HCT116 (cell line): ENCODE data around the gene HSDL2. TPM values are rescaled to one million over a fixed set of nuclear protein-coding genes. Genes with fewer than 3 reads are reported as not detected.
"Not testable (repeated sequence)": the region's sequence is repeated elsewhere in the genome, so short reads cannot be mapped to it uniquely, and the experiment has no call there.

Source experiments
- ATAC-seq: fragments of 200-7000 bp; cut with Tn5 transposase; 2 replicates; pipeline ENCODE4 v1.9.1; 2020; ENCODE audit warnings: mild to moderate bottlenecking, moderate library complexity
- BruUV-seq: library from RNA; stranded (reverse); fragments of 400-500 nt; replicated peaks from 2 replicates; lab custom pipeline; 2021; lab: Mats Ljungman, UMichigan
- CTCF ChIA-PET: fragments of 300-600 bp; sonication (Branson Sonifier 250); formaldehyde crosslinking; loops from one replicate; lab custom pipeline; 2021; ENCODE audit warnings: antibody characterized with exemption; lab: Charles Lee
- POLR2A ChIA-PET: fragments of 300-600, 350-600 bp; sonication (Branson Sonifier 250); formaldehyde crosslinking; loops from one replicate; lab custom pipeline; 2021; ENCODE audit warnings: antibody characterized with exemption; lab: Charles Lee
- RAD21 ChIA-PET, 2 experiments: fragments of 300-600 bp; sonication (Branson Sonifier 250); formaldehyde crosslinking; loops; one replicate each; lab custom pipeline; 2023; ENCODE audit warnings: low total read pairs in 2 of 2; ENCODE audit not compliant: uncharacterized antibody in 2 of 2, unreplicated experiment in 2 of 2, low non-redundant PET in 1 of 2; lab: Charles Lee
- DNase-seq: peaks from one replicate; pipeline ENCODE4 v3.0.0-alpha.2; 2010; ENCODE audit warnings: low read depth, low spot score
- H2AFZ ChIP-seq: fragments of 200-600 bp; shearing (Covaris generic), sonication (generic); 2 replicates; pipeline ENCODE4 v1.6.1; 2017; ENCODE audit warnings: low read depth, mixed run types, mixed read lengths, antibody characterized with exemption, low read length; ENCODE audit not compliant: poor library complexity, severe bottlenecking
- H3K27ac ChIP-seq: 2 replicates; pipeline ENCODE4 v1.5.1; 2012; ENCODE audit warnings: low read depth, low read length
- H3K27me3 ChIP-seq: fragments of 200-600 bp; sonication (generic); 2 replicates; pipeline ENCODE4 v1.6.1; 2016; ENCODE audit warnings: mixed run types, low read length, mixed read lengths; ENCODE audit not compliant: insufficient read depth
- H3K36me3 ChIP-seq, 2 experiments: fragments of 200-500 bp in 1 of 2; fragments of 200-600 bp in 1 of 2; sonication (Bioruptor generic) in 1 of 2; sonication (generic) in 1 of 2; 2 replicates each; pipeline versions ENCODE4 v1.5.1 to v1.6.1; 2014 to 2016; ENCODE audit warnings: low read length in 2 of 2, inconsistent platforms in 1 of 2, mixed read lengths in 1 of 2, mixed run types in 1 of 2; ENCODE audit not compliant: insufficient read depth in 2 of 2, control insufficient read depth in 1 of 2
- H3K4me1 ChIP-seq, 2 experiments: fragments of 200-600 bp in 1 of 2; sonication (generic) in 1 of 2; 2 replicates each; pipeline versions ENCODE4 v1.5.1 to v1.6.1; 2012 to 2017; ENCODE audit warnings: low read length in 2 of 2, inconsistent platforms in 1 of 2, mild to moderate bottlenecking in 1 of 2, mixed read lengths in 1 of 2, mixed run types in 1 of 2, moderate library complexity in 1 of 2; ENCODE audit not compliant: insufficient read depth in 2 of 2, control insufficient read depth in 1 of 2
- H3K4me2 ChIP-seq: fragments of 200-600 bp; sonication (generic); 2 replicates; pipeline ENCODE4 v1.6.1; 2017; ENCODE audit warnings: mixed run types, low read length, mixed read lengths
- H3K4me3 ChIP-seq, 2 experiments: fragments of 200-600 bp in 1 of 2; sonication (generic) in 1 of 2; replicated peaks in 1 of 2; 2 replicates each; pipeline ENCODE4 v1.5.1; 2011 to 2016; ENCODE audit warnings: low read length in 2 of 2, control low read depth in 1 of 2, low read depth in 1 of 2, mild to moderate bottlenecking in 1 of 2, mixed read lengths in 1 of 2, mixed run types in 1 of 2
- H3K79me2 ChIP-seq: fragments of 200-600 bp; sonication (generic); 2 replicates; pipeline ENCODE4 v1.6.1; 2017; ENCODE audit warnings: mild to moderate bottlenecking, mixed run types, low read length, moderate library complexity, mixed read lengths; ENCODE audit not compliant: insufficient read depth
- H3K9ac ChIP-seq: fragments of 200-600 bp; sonication (generic); 2 replicates; pipeline ENCODE4 v1.6.1; 2016; ENCODE audit warnings: low read length, mixed read lengths
- H3K9me2 ChIP-seq: fragments of 200-600 bp; sonication (generic), shearing (Covaris generic); 2 replicates; pipeline ENCODE4 v1.6.1; 2017; ENCODE audit warnings: mixed run types, mild to moderate bottlenecking, moderate library complexity; ENCODE audit not compliant: insufficient read depth
- H3K9me3 ChIP-seq, 2 experiments: fragments of 200-500 bp in 1 of 2; fragments of 200-600 bp in 1 of 2; sonication (Bioruptor generic) in 1 of 2; sonication (generic) in 1 of 2; 2 replicates each; pipeline ENCODE4 v1.6.1; 2014 to 2017; ENCODE audit warnings: low read length in 2 of 2, mixed read lengths in 2 of 2, inconsistent platforms in 1 of 2, low read depth in 1 of 2, mild to moderate bottlenecking in 1 of 2, mixed run types in 1 of 2, moderate library complexity in 1 of 2; ENCODE audit not compliant: control insufficient read depth in 1 of 2, insufficient read depth in 1 of 2
- H4K20me1 ChIP-seq: fragments of 200-600 bp; sonication (generic), shearing (Covaris generic); 2 replicates; pipeline ENCODE4 v1.6.1; 2017; ENCODE audit warnings: mixed run types, mild to moderate bottlenecking, moderate library complexity; ENCODE audit not compliant: insufficient read depth
- ATF3 ChIP-seq: IDR thresholded peaks from 2 replicates; pipeline ENCODE4 v1.6.1; 2012
- CEBPB ChIP-seq: IDR thresholded peaks from 2 replicates; pipeline ENCODE4 v1.6.1; 2012; ENCODE audit warnings: low read depth
- ELF1 ChIP-seq: IDR thresholded peaks from 2 replicates; pipeline ENCODE4 v1.6.1; 2012; ENCODE audit warnings: low read depth, borderline replicate concordance
- EZH2phosphoT487 ChIP-seq: fragments of 200-600 bp; IDR thresholded peaks from 2 replicates; pipeline ENCODE4 v1.6.1; 2018; ENCODE audit warnings: antibody characterized with exemption, borderline replicate concordance
- FOSL1 ChIP-seq: IDR thresholded peaks from 2 replicates; pipeline ENCODE4 v1.6.1; 2012; ENCODE audit warnings: low read depth
- JUND ChIP-seq: IDR thresholded peaks from 2 replicates; pipeline ENCODE4 v1.6.1; 2012
- POLR2A ChIP-seq: IDR thresholded peaks from 2 replicates; pipeline ENCODE4 v1.7.0; 2011; ENCODE audit warnings: borderline replicate concordance; ENCODE audit not compliant: insufficient read depth, insufficient read length; ENCODE audit errors: extremely low read depth
- POLR2AphosphoS5 ChIP-seq: IDR thresholded peaks from 2 replicates; pipeline ENCODE4 v1.6.1; 2011; ENCODE audit warnings: mild to moderate bottlenecking, low read depth, low read length, moderate library complexity
- RAD21 ChIP-seq: IDR thresholded peaks from 2 replicates; pipeline ENCODE4 v1.6.1; 2012; ENCODE audit warnings: low read depth, mild to moderate bottlenecking
- SP1 ChIP-seq: IDR thresholded peaks from 2 replicates; pipeline ENCODE4 v1.6.1; 2012; ENCODE audit warnings: low read depth
- SRF ChIP-seq: IDR thresholded peaks from 2 replicates; pipeline ENCODE4 v1.6.1; 2012; ENCODE audit warnings: low read depth
- TCF7L2 ChIP-seq: IDR thresholded peaks from 2 replicates; pipeline ENCODE4 v1.7.0; 2011; ENCODE audit warnings: borderline replicate concordance, inconsistent platforms; ENCODE audit not compliant: insufficient read depth, insufficient read length; ENCODE audit errors: extremely low read depth
- ZFX ChIP-seq: fragments of 450-650 bp; IDR thresholded peaks from 2 replicates; pipeline ENCODE4 v1.6.1; 2017
- ZNF274 ChIP-seq: fragments of 200-500 bp; sonication (Bioruptor generic); IDR thresholded peaks from 2 replicates; pipeline ENCODE4 v1.6.1; 2014; ENCODE audit warnings: mild to moderate bottlenecking, low read depth, low read length, inconsistent platforms
- intact Hi-C: fragments of 100-400 bp; cut with micrococcal nuclease; formaldehyde crosslinking; loops from 2 replicates; pipeline ENCODE4 v1.10.0; 2022
- total RNA-seq: library from RNA; stranded (reverse); gene quantifications from one replicate; pipeline ENCODE4 v1.2.1, GENCODE V29; 2021; ENCODE audit not compliant: unreplicated experiment
- TF ChIP-seq, protein P1 (sequence below), 3 experiments: fragments of 200-600 bp in 1 of 3; sonication (generic) in 1 of 3; IDR thresholded peaks in 2 of 3; conservative IDR thresholded peaks in 1 of 3; 2 replicates each; pipeline ENCODE4 v1.5.1; 2012 to 2017; ENCODE audit warnings: low read depth in 2 of 3, low read length in 2 of 3, antibody characterized with exemption in 1 of 3, borderline replicate concordance in 1 of 3, control low read depth in 1 of 3, mild to moderate bottlenecking in 1 of 3, mixed read lengths in 1 of 3, mixed run types in 1 of 3, moderate library complexity in 1 of 3; ENCODE audit not compliant: insufficient read depth in 1 of 3
- TF ChIP-seq, protein P2 (sequence below): IDR thresholded peaks from 2 replicates; pipeline ENCODE4 v1.6.1; 2012; ENCODE audit warnings: low read depth

HSDL2 gene
- total RNA-seq, 1 experiment from 2014 or later = 33.9 TPM

DNA sequence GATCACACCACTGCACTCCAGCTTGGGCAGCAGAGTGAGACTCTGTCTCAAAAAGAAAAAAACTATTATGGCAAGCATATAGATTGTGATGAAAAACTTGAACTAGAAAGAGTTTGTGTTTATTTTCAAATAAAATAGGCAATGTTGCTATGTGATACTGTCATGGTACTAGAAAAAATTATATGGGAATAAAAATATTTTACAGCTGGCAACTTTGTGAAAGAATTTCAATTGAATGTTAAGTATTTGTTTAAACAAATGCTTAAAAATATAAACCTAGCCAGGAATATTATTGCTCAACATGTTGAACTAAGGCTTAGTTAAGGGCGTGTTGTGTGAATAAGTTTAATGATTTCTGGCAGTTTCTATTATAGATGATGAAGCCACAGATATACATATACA, 31.7 kb downstream of the HSDL2 start:
- H3K79me2 ChIP-seq = no peaks in the 10 kb centered on the region
- ChIA-PET RAD21 (no interaction called here), CTCF (no interaction called here), POLR2A (no interaction called here)
- DNase-seq (no peak), ATAC-seq (no peak)
- intact Hi-C loops = no loop called here
- H3K27me3 ChIP-seq = no peaks in the 10 kb centered on the region
- no peak overlapping the region for H3K27ac ChIP-seq
- BruUV-seq = no TSS peak
- no peak overlapping the region for H3K4me2 ChIP-seq
- no peaks in the 10 kb centered on the region for H4K20me1 ChIP-seq
- no peak overlapping the region for H3K9ac ChIP-seq
- no peaks in the 10 kb centered on the region for H3K4me1 ChIP-seq
- H3K9me3 ChIP-seq = no peaks in the 10 kb centered on the region
- no peak overlapping the region for H2AFZ ChIP-seq
- no peak overlapping the region for H3K4me3 ChIP-seq
- peaks cover 2 to 3% of the 10 kb centered on the region in 2 experiments; a peak in 2 of 4 replicates for H3K36me3 ChIP-seq
- no peaks in the 10 kb centered on the region for H3K9me2 ChIP-seq
- TF ChIP-seq JUND = no peak
- no peak for TF ChIP-seq TCF7L2
- no peak for TF ChIP-seq FOSL1
- no peak for TF ChIP-seq RAD21
- TF ChIP-seq ATF3 = no peak
- no peak for TF ChIP-seq ELF1
- TF ChIP-seq ZFX = no peak
- TF ChIP-seq ZNF274 = no peak
- TF ChIP-seq, protein P1, sequence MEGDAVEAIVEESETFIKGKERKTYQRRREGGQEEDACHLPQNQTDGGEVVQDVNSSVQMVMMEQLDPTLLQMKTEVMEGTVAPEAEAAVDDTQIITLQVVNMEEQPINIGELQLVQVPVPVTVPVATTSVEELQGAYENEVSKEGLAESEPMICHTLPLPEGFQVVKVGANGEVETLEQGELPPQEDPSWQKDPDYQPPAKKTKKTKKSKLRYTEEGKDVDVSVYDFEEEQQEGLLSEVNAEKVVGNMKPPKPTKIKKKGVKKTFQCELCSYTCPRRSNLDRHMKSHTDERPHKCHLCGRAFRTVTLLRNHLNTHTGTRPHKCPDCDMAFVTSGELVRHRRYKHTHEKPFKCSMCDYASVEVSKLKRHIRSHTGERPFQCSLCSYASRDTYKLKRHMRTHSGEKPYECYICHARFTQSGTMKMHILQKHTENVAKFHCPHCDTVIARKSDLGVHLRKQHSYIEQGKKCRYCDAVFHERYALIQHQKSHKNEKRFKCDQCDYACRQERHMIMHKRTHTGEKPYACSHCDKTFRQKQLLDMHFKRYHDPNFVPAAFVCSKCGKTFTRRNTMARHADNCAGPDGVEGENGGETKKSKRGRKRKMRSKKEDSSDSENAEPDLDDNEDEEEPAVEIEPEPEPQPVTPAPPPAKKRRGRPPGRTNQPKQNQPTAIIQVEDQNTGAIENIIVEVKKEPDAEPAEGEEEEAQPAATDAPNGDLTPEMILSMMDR (IDR thresholded peaks at IDR 0.05 in 2 of 3, conservative IDR thresholded peaks at IDR 0.05 in 1 of 3; ENCODE audit: borderline replicate concordance in 1 of 3, insufficient read depth in 1 of 3, low read depth in 2 of 3, low read length in 2 of 3) = no peak
- no peak for TF ChIP-seq EZH2phosphoT487
- TF ChIP-seq POLR2A = no peak
- TF ChIP-seq SP1 = no peak
- TF ChIP-seq CEBPB = no peak
- TF ChIP-seq SRF = no peak
- TF ChIP-seq, protein P2, sequence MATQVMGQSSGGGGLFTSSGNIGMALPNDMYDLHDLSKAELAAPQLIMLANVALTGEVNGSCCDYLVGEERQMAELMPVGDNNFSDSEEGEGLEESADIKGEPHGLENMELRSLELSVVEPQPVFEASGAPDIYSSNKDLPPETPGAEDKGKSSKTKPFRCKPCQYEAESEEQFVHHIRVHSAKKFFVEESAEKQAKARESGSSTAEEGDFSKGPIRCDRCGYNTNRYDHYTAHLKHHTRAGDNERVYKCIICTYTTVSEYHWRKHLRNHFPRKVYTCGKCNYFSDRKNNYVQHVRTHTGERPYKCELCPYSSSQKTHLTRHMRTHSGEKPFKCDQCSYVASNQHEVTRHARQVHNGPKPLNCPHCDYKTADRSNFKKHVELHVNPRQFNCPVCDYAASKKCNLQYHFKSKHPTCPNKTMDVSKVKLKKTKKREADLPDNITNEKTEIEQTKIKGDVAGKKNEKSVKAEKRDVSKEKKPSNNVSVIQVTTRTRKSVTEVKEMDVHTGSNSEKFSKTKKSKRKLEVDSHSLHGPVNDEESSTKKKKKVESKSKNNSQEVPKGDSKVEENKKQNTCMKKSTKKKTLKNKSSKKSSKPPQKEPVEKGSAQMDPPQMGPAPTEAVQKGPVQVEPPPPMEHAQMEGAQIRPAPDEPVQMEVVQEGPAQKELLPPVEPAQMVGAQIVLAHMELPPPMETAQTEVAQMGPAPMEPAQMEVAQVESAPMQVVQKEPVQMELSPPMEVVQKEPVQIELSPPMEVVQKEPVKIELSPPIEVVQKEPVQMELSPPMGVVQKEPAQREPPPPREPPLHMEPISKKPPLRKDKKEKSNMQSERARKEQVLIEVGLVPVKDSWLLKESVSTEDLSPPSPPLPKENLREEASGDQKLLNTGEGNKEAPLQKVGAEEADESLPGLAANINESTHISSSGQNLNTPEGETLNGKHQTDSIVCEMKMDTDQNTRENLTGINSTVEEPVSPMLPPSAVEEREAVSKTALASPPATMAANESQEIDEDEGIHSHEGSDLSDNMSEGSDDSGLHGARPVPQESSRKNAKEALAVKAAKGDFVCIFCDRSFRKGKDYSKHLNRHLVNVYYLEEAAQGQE = no peak
- TF ChIP-seq POLR2AphosphoS5 = no peak
- TF ChIP-seq, all 23 proteins: peak for 0

- H3K79me2 ChIP-seq, H4K20me1 ChIP-seq, POLR2A ChIA-PET, BruUV-seq, H2AFZ ChIP-seq, DNase-seq, CTCF ChIA-PET, H3K4me1 ChIP-seq, H3K4me3 ChIP-seq, RAD21 ChIA-PET, H3K36me3 ChIP-seq, H3K9me2 ChIP-seq, H3K27ac ChIP-seq, H3K9me3 ChIP-seq, H3K4me2 ChIP-seq, H3K9ac ChIP-seq, ATAC-seq, intact Hi-C loops, H3K27me3 ChIP-seq: not testable (repeated sequence)
Observed at GRCh38 chr9:112413728-112414127, 33.8 kb downstream of the HSDL2 start.
